Gastrocnemius medialis (tissue), 4 donors: ENCODE measurements around the gene NFX1. TPM values are rescaled to one million over a fixed set of nuclear protein-coding genes. Genes with fewer than 3 reads are reported as not detected.
A peak's percentile ranks its signal among the peaks of the same experiment; 100 is the strongest.

Experiments
- ATAC-seq, 2 donors: fragments of 150-250 bp; one replicate each; pipeline ENCODE4 v1.9.1; 2016
- DNase-seq, 2 donors: peaks; one replicate each; pipeline ENCODE4 v3.0.0-alpha.2; 2019
- H3K27ac ChIP-seq, 4 donors: fragments of 200-600 bp; sonication (generic); 1 replicate in 1 of 4; 2 replicates in 3 of 4; pipeline ENCODE4 v1.5.1; 2016 to 2018; ENCODE audit warnings: mild to moderate bottlenecking in 2 of 4, moderate library complexity in 1 of 4
- H3K27me3 ChIP-seq, 3 donors: fragments of 200-600 bp; sonication (generic) in 2 of 3; 1 replicate in 1 of 3; 2 replicates in 2 of 3; pipeline versions ENCODE4 v1.5.1 to v1.6.0; 2016 to 2019; ENCODE audit warnings: mild to moderate bottlenecking in 1 of 3, moderate library complexity in 1 of 3
- H3K36me3 ChIP-seq, 2 donors: fragments of 200-600 bp; sonication (generic) in 1 of 2; one replicate each; pipeline ENCODE4 v1.5.1; 2017 to 2018
- H3K4me1 ChIP-seq, 2 donors: fragments of 200-600 bp; sonication (generic) in 1 of 2; one replicate each; pipeline ENCODE4 v1.5.1; 2016 to 2017; ENCODE audit warnings: mild to moderate bottlenecking in 2 of 2
- H3K4me3 ChIP-seq, 4 donors: fragments of 200-600 bp; sonication (generic) in 3 of 4; 1 replicate in 1 of 4; 2 replicates in 3 of 4; pipeline ENCODE4 v1.5.1; 2016 to 2019; ENCODE audit warnings: mild to moderate bottlenecking in 2 of 4
- H3K9me3 ChIP-seq, 3 donors: fragments of 200-600 bp; sonication (generic) in 2 of 3; 1 replicate in 1 of 3; 2 replicates in 2 of 3; pipeline ENCODE4 v1.5.1; 2016 to 2019
- CTCF ChIP-seq, 5 experiments: fragments of 450-650 bp in 3 of 5; fragments of 200-600 bp in 2 of 5; sonication (generic) in 2 of 5; IDR thresholded peaks in 4 of 5; conservative IDR thresholded peaks in 1 of 5; 1 replicate in 4 of 5; 2 replicates in 1 of 5; pipeline ENCODE4 v1.5.1; 2016 to 2019; ENCODE audit warnings: antibody characterized with exemption in 5 of 5, mild to moderate bottlenecking in 3 of 5, moderate library complexity in 3 of 5
- POLR2A ChIP-seq, 2 donors: fragments of 450-650 bp; IDR thresholded peaks; one replicate each; pipeline ENCODE4 v1.6.1; 2017; ENCODE audit warnings: antibody characterized with exemption in 2 of 2, mild to moderate bottlenecking in 2 of 2, moderate library complexity in 2 of 2
- in situ Hi-C, 4 donors: fragments of 200-750 bp; cut with MboI; loops; one replicate each; pipeline versions ENCODE4 v1.15.0 to v1.8.0; 2017; ENCODE audit warnings: low sequenced_read_pairs in 4 of 4
- intact Hi-C: fragments of 100-400 bp; cut with DNase I; formaldehyde crosslinking; loops from one replicate; pipeline ENCODE4 v1.15.1; 2023; ENCODE audit warnings: low total_unique reads
- total RNA-seq, 4 donors: library from RNA; depleted of rRNA; stranded (reverse); fragments of >200 nt; gene quantifications; one replicate each; pipeline versions ENCODE4 v1.1.0 to v1.2.3, GENCODE V29; 2016

NFX1 gene
- total RNA-seq, 4 donors from 2014 or later: 29.8 to 52.0 (median 40.6) TPM

GRCh38 chr9:33288828-33289483 lies 1.4 kb upstream of the NFX1 start:
- H3K36me3 ChIP-seq: no peaks in the 10 kb centered on the region
- no peak for TF ChIP-seq CTCF (IDR thresholded peaks at IDR 0.05 in 4 of 5, conservative IDR thresholded peaks at IDR 0.05 in 1 of 5)
- TF ChIP-seq POLR2A (IDR thresholded peaks at IDR 0.05): no peak
- H3K27ac ChIP-seq: peak overlapping the region; percentile 93 to 100 (median 94)
- H3K4me1 ChIP-seq: peaks cover 37 to 38% of the 10 kb centered on the region in 2 donors
- peak overlapping the region in 1 of 4 donors; percentile 90 for H3K4me3 ChIP-seq
- peak in 1 of 2 donors; percentile 23 for DNase-seq
- intact Hi-C loops (loop anchor here (5.0 to 10.0 kb wide), 3 partner anchors 83 to 178 kb away; partner anchors contain the start of gene AQP7), in situ Hi-C loops (loop anchor here in 1 of 4 donors (25.0 kb wide), 1 partner anchor 173 kb away; the partner anchor contains the start of gene NOL6)
- no peaks in the 10 kb centered on the region for H3K27me3 ChIP-seq
- ATAC-seq: no peak
- H3K9me3 ChIP-seq: no peaks in the 10 kb centered on the region

GRCh38 chr9:33289496-33289895 lies 820 bp upstream of the NFX1 start:
- Histone ChIP-seq H3K27me3 (no peaks in the 10 kb centered on the region), H3K9me3 (no peaks in the 10 kb centered on the region), H3K4me1 (peaks cover 42 to 43% of the 10 kb centered on the region in 2 donors), H3K4me3 (peak overlapping the region; percentile 69 to 90 (median 76)), H3K36me3 (no peaks in the 10 kb centered on the region), H3K27ac (peak overlapping the region; percentile 93 to 100 (median 94))
- in situ Hi-C loops: loop anchor here in 1 of 4 donors (25.0 kb wide), 1 partner anchor 173 kb away; the partner anchor contains the start of gene NOL6
- TF ChIP-seq CTCF (IDR thresholded peaks at IDR 0.05 in 4 of 5, conservative IDR thresholded peaks at IDR 0.05 in 1 of 5) (no peak), POLR2A (IDR thresholded peaks at IDR 0.05) (no peak)
- DNase-seq (no peak), ATAC-seq (peak in 1 of 2 donors; percentile 4)
- intact Hi-C loops: loop anchor here (5.0 to 10.0 kb wide), 3 partner anchors 83 to 178 kb away; partner anchors contain the start of gene AQP7

- H3K27ac ChIP-seq: peak overlapping the region; percentile 93 to 100 (median 94)
- H3K4me1 ChIP-seq: peaks cover 46 to 47% of the 10 kb centered on the region in 2 donors
- intact Hi-C loops: loop anchor here (1.0 to 10.0 kb wide), 6 partner anchors 25 to 177 kb away; partner anchors contain the start of genes AQP7 and CHMP5
- no peak for TF ChIP-seq POLR2A (IDR thresholded peaks at IDR 0.05)
- no peak for TF ChIP-seq CTCF (IDR thresholded peaks at IDR 0.05 in 4 of 5, conservative IDR thresholded peaks at IDR 0.05 in 1 of 5)
- H3K36me3 ChIP-seq: peaks cover 0 to under 1% of the 10 kb centered on the region in 2 donors
- no peaks in the 10 kb centered on the region for H3K27me3 ChIP-seq
- in situ Hi-C loops: loop anchor here in 2 of 4 donors (10.0 to 25.0 kb wide), 2 partner anchors 172 to 185 kb away; partner anchors contain the start of gene NOL6 (in 2 of the 2)
- no peaks in the 10 kb centered on the region for H3K9me3 ChIP-seq
- DNase-seq (no peak), ATAC-seq (peak; percentile 62 to 63)
- H3K4me3 ChIP-seq: peak overlapping the region; percentile 69 to 90 (median 76)
Observed at GRCh38 chr9:33289936-33290246, 425 bp upstream of the NFX1 start.

- H3K27ac ChIP-seq: peak overlapping the region; percentile 93 to 100 (median 94)
- H3K36me3 ChIP-seq: peaks cover 0 to 11% of the 10 kb centered on the region in 2 donors
- H3K9me3 ChIP-seq: no peaks in the 10 kb centered on the region
- H3K27me3 ChIP-seq: no peaks in the 10 kb centered on the region
- ATAC-seq (no peak), DNase-seq (no peak)
- in situ Hi-C loops (loop anchor here in 2 of 4 donors (10.0 to 25.0 kb wide), 2 partner anchors 171 to 184 kb away; partner anchors contain the start of gene NOL6 (in 2 of the 2)), intact Hi-C loops (loop anchor here (2.0 kb wide), 2 partner anchors 30 to 38 kb away; no protein-coding TSS in a partner anchor)
- peak overlapping the region; percentile 69 to 90 (median 76) for H3K4me3 ChIP-seq
- peaks cover 48 to 57% of the 10 kb centered on the region in 2 donors for H3K4me1 ChIP-seq
- TF ChIP-seq POLR2A (IDR thresholded peaks at IDR 0.05) (no peak), CTCF (IDR thresholded peaks at IDR 0.05 in 4 of 5, conservative IDR thresholded peaks at IDR 0.05 in 1 of 5) (no peak)
Observed at GRCh38 chr9:33291031-33291397, 698 bp downstream of the NFX1 start.
